GM19035 (cell line): ENCODE data around the gene TMEM138.
"Not testable (repeated sequence)": the region's sequence is repeated elsewhere in the genome, so short reads cannot be mapped to it uniquely, and the experiment has no call there.

Experiments
- ATAC-seq: cut with Tn5 transposase; IDR thresholded peaks from one replicate; pipeline ENCODE4 v1.9.1; 2021; ENCODE audit not compliant: unreplicated experiment

Gene TMEM138

GRCh38 chr11:61362542-61362875 lies 335 bp downstream of the TMEM138 start:
- no peak for ATAC-seq

GRCh38 chr11:61364012-61364675 lies 2.0 kb downstream of the TMEM138 start:
- ATAC-seq: no peak

DNA sequence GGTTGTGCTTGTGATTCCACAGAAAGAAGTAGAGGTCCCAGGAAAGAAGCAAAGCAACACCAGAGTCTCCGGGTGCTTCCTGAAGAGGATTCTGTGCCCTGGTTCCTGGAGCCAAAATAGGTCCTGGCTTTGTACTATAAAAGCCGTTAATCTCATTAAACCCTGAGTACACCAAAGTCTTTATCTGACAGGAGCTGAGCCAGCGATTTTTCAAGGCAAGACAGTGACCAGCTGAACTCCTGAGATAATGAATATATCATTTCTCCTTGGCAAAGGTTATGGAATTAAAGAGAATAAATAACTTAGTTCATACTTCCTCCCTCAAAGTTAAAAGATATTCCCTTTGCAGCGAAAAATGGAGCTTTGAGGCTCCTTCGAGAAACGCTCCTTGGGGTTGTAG lies 5.2 kb downstream of the TMEM138 start:
- ATAC-seq: no peak

DNA sequence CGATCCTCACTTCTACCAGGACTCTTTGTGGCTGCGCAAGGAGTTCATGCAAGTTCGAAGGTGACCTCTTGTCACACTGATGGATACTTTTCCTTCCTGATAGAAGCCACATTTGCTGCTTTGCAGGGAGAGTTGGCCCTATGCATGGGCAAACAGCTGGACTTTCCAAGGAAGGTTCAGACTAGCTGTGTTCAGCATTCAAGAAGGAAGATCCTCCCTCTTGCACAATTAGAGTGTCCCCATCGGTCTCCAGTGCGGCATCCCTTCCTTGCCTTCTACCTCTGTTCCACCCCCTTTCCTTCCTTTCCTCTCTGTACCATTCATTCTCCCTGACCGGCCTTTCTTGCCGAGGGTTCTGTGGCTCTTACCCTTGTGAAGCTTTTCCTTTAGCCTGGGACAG lies 6.5 kb downstream of the TMEM138 start:
- no peak for ATAC-seq

- ATAC-seq: no peak
Observed at GRCh38 chr11:61369372-61370348, 7.5 kb downstream of the TMEM138 start.

- ATAC-seq: no peak
Observed at GRCh38 chr11:61370349-61371005, 8.3 kb downstream of the TMEM138 start.

- ATAC-seq: no peak
Observed at GRCh38 chr11:61372659-61373420, 10.7 kb downstream of the TMEM138 start.

DNA sequence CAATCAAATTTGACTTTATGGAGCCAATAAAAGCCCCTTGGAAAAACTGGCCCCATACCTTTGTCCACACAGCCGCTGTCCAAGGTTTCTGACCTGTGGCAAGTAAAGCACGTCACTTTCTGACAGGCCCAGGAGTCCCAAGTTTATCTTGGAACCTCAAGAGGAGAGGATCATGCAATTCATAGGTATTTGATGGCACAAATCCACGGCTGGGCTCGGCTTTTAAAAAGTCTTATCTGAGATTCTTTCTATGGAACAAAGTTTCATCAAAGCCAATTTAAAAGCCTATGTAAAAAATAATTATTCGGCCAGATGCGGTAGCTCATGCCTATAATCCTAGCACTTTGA lies 13.6 kb downstream of the TMEM138 start:
- ATAC-seq: no peak

DNA sequence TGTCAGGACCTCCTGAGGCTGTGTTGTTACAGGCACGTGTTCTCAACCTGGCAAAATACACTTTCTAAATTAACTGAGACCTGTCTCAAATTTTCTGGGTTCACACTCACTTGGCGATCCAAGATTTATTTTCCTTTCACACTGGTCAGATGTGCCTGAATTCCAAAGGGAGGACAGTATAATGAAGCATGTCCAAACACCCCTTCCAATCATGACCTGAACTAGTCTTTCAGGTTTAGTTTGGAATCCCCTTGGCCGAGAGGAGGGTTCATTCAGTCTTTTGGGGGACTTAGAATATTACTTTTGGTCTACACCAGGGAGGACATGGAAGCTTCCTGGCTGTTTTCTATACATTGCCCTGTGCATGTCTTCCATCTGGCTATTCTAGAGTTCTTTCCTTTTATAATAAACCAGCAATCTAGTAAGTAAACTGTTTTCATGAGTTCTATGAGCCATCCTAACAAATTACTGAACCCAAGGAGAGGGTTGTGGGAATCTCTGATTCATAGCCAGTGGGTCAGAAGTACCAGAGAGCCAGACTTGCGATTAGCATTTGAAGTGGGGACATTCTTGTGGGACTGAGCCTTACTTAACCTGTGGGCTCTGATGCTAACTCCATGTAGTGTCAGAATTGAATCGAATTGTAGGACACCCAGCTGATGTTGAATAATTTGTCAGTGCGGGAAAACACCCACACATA lies 15.4 kb downstream of the TMEM138 start:
- ATAC-seq: no peak

GRCh38 chr11:61378713-61379313 lies 16.6 kb downstream of the TMEM138 start:
- no peak for ATAC-seq

DNA sequence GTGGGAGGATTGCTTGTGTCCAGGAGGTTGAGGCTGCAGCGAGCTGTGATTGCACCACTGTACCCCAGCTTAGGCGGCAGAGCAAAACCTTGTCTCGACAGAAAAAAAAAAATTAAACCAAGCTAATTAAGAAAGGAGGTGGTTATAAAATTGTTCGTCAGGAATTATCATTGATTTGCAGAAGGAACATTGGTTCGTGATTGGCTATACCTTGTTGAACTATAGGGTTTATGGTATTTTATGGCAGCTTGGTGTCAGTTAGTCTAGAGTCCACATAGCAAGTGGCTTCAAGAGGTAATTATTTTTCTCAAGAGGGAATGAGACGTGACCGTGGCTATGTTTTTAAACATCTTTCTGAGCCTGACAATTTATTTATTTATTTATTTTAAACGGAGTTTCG lies 18.7 kb downstream of the TMEM138 start:
- no peak for ATAC-seq

GRCh38 chr11:61383859-61384258 lies 21.7 kb downstream of the TMEM138 start:
- ATAC-seq: not testable (repeated sequence)

DNA sequence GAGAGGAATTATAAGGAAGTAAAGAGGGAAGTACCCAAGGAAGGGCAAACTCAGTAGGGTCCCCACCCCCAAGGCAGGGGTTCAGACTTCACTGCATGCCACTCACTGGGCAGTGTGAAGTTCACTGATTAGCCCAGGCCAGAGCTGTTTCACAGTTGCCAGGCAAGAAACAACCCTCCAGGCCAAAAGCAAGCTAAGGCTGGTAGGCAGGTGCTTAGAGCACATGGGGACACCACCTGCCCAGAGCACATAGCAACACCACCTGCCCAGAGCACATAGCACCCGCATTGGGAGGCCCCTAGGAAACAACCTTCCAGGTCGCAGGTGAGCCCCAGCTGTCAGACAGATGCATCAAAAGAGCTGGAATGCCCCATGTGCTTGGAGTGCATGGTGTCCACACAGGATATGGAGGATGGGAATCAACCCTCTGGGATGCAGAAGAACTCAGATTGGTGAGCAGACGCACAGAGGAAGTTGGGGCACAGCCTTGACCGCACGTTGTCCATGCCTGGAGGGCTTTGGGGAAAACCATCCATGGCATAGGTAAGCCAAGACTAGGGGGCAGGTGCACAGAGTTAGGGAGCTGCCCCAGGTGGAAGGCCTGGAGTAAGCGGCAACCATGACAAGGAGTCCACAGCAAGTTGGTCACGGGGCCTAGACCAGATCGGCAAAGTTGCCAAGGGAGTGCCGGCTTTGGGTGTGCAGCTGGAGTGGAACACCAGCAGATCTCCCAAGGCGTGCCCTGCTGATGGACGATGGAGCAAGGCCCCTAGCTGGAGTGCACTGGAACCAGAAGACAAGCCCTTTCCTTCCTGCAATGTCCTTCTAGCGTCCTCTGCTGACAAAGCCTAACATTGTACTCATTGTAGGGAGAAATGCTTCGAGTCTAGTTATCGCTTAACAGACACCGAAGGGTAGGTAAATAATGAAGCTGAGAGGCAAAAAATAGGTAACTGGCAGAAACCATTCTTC lies 22.4 kb downstream of the TMEM138 start:
- ATAC-seq: no peak

DNA sequence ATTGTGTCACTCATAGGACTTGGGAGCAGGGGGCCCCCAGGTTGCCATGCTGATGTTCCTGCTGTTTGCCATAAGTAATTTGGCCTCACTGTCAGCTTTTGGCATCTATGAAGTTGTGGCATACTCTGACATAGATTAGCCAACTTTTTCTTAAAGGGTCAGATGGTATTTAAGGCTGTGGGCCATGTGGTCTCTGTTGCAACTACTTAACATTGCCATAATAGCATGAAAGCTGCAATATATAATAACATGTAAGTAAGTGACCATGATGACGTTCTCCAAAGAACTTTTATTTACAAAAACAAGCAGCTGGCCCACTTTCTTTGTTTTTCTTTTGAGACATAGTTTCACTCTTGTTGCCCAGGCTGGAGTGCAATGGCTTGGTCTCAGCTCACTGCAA lies 28.0 kb downstream of the TMEM138 start:
- no peak for ATAC-seq

DNA sequence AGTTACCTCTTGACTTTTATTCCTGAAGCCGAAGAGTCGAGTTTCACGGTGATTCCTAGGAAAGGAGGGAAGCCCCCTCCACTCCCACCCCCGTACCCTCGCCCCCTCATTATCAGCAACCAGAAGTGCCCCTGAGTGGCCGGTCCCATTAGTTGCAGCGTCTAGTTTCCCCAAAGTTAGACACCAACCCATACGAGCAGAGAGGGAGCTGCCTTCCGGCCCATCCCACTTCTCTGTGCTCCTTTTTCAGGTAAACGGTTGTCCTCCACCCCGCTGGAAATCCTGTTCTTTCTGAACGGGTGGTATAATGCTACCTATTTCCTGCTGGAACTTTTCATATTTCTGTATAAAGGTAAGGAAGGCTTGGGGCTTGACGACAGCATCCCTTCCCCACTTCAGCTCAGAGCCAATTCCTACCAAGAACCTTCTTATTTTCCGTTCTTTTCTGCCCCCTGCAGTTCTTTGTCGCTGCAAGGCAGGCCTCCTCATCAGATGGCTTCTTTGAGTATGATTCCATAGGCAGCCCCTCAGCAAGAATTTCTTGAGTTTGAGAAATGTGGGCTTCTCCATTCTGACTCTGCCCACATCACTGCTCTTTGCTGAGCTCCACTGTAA lies 30.9 kb downstream of the TMEM138 start:
- ATAC-seq: peak; percentile 14

- no peak for ATAC-seq
Observed at GRCh38 chr11:61401173-61401572, 39.0 kb downstream of the TMEM138 start.

GRCh38 chr11:61401573-61401972 lies 39.4 kb downstream of the TMEM138 start:
- no peak for ATAC-seq

DNA sequence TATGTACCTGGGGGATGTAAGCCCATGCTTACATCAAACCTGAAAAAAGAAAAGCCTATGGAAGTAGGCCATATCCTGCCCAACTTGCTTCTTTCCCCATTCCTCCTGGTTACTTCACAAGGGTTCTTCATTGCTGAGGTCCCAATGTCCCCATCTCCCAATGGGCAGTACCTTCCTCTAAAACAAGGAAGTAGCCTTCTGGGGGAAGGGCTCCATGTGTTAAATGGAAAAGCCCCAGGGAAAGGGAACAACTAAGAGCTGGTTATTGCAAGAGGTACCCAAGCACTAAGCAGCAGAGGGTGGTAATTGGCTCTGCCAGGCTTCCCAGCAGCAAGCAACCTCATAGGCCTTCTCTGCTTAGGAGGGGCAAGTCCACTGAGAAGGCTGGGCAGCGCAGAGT lies 41.5 kb downstream of the TMEM138 start:
- no peak for ATAC-seq

GRCh38 chr11:61404103-61404502 lies 41.9 kb downstream of the TMEM138 start:
- ATAC-seq: no peak
